K562 (cell line): ENCODE results near the gene LIN28A. TPM values are rescaled to one million over a fixed set of nuclear protein-coding genes. Genes with fewer than 3 reads are reported as not detected.

Source experiments
- CUX1 ChIP-seq: fragments of 200-800 bp; sonication (Bioruptor generic); IDR thresholded peaks from 2 replicates; pipeline ENCODE4 v1.6.1; 2016; ENCODE audit warnings: missing genetic modification characterization, missing compliant biosample characterization
- DMBX1 ChIP-seq: fragments of 250-450 bp; sonication (Bioruptor Pico); IDR thresholded peaks from 2 replicates; pipeline ENCODE4 v1.8.0; 2022; ENCODE audit warnings: inconsistent platforms, mild to moderate bottlenecking, moderate library complexity, borderline replicate concordance
- E2F8 ChIP-seq: fragments of 450-650 bp; IDR thresholded peaks from 2 replicates; pipeline ENCODE4 v1.7.1; 2018; ENCODE audit warnings: mild to moderate bottlenecking, low read depth; ENCODE audit not compliant: partially characterized antibody
- FOXA1 ChIP-seq: fragments of 450-650 bp; IDR thresholded peaks from 2 replicates; pipeline ENCODE4 v1.6.1; 2016; ENCODE audit warnings: mild to moderate bottlenecking, borderline replicate concordance
- HOXB6 ChIP-seq: fragments of 250-450 bp; sonication (Bioruptor Pico); IDR thresholded peaks from 2 replicates; pipeline ENCODE4 v1.5.1; 2022; ENCODE audit warnings: mild to moderate bottlenecking, borderline replicate concordance
- KAT7 ChIP-seq: sonication (generic); formaldehyde crosslinking; IDR thresholded peaks from 2 replicates; pipeline ENCODE4 v1.8.0; 2022; ENCODE audit warnings: missing genetic modification reagents, mild to moderate bottlenecking, borderline replicate concordance
- MTA2 ChIP-seq: fragments of 450-650 bp; IDR thresholded peaks from 2 replicates; pipeline ENCODE4 v1.6.1; 2016; ENCODE audit warnings: low read depth
- NRF1 ChIP-seq, 2 experiments: fragments of 450-650 bp; IDR thresholded peaks in 1 of 2; conservative IDR thresholded peaks in 1 of 2; 2 replicates each; pipeline ENCODE4 v1.6.1; 2014; ENCODE audit warnings: mild to moderate bottlenecking in 2 of 2
- NUFIP1 ChIP-seq: fragments of 450-650 bp; IDR thresholded peaks from 2 replicates; pipeline ENCODE4 v1.6.1; 2018; ENCODE audit not compliant: partially characterized antibody
- PKNOX1 ChIP-seq: fragments of 450-650 bp; IDR thresholded peaks from 2 replicates; pipeline ENCODE4 v1.6.1; 2016
- RBM22 ChIP-seq: fragments of 200-400 bp; formaldehyde crosslinking; IDR thresholded peaks from 2 replicates; pipeline ENCODE4 v1.6.1; 2018; ENCODE audit warnings: low read length, low read depth; ENCODE audit not compliant: poor library complexity, severe bottlenecking
- USF1 ChIP-seq: sonication (generic); formaldehyde crosslinking; IDR thresholded peaks from 2 replicates; pipeline ENCODE4 v1.9.0; 2022; ENCODE audit warnings: mild to moderate bottlenecking, missing genetic modification reagents
- ZNF140 ChIP-seq: fragments of 250-450 bp; sonication (Bioruptor Pico); IDR thresholded peaks from 2 replicates; pipeline ENCODE4 v1.8.0; 2021; ENCODE audit warnings: moderate library complexity, mild to moderate bottlenecking, inconsistent platforms
- ZNF277 ChIP-seq: fragments of 250-450 bp; sonication (Bioruptor Pico); IDR thresholded peaks from 2 replicates; pipeline ENCODE4 v1.8.0; 2022; ENCODE audit warnings: inconsistent platforms, mild to moderate bottlenecking, moderate library complexity, borderline replicate concordance
- ZNF589 ChIP-seq: fragments of 200-800 bp; sonication (Bioruptor generic); IDR thresholded peaks from 2 replicates; pipeline ENCODE4 v1.6.1; 2016; ENCODE audit warnings: low read depth, missing genetic modification characterization, missing compliant biosample characterization
- polyA plus RNA-seq, 8 experiments: library from polyadenylated mRNA; depleted of rRNA in 4 of 8; stranded (reverse) in 5 of 8; unstranded in 3 of 8; fragments of >200 nt; fragmentation: Nextera tagmentation in 2 of 8; fragmentation: Illumina TruSeq in 1 of 8; extraction: Ambion mirVana in 2 of 8; extraction: Trizol in 1 of 8; gene quantifications; 2 replicates each; pipeline versions ENCODE4 v1.2.1 to v1.2.3, GENCODE V29; 2011 to 2014; ENCODE audit warnings: inconsistent platforms in 1 of 8, missing spikeins in 1 of 8
- total RNA-seq, 7 experiments: library from RNA; depleted of rRNA in 6 of 7; stranded (reverse); fragments of >200 nt in 6 of 7; fragmentation: Illumina TruSeq in 2 of 7; extraction: Trizol in 2 of 7; gene quantifications; 2 replicates each; pipeline versions ENCODE4 v1.2.1 to v1.2.3, GENCODE V29; 2011 to 2021; ENCODE audit warnings: low replicate concordance in 1 of 7

Gene LIN28A
- total and polyA plus RNA-seq, 9 of the 15 experiments (the other 6 are each of a cell fraction or from before 2014, with no cell fraction given), result 0.80 to 5.4 (median 3.9) TPM

GRCh38 chr1:26408604-26409003 is 2.0 kb upstream of the LIN28A start (continued):
- TF ChIP-seq USF1 (CRISPR knock-in tag) (peak; percentile 78), FOXA1 (no peak), RBM22 (no peak), NRF1 (conservative IDR thresholded peaks at IDR 0.05 in 1 of 2, IDR thresholded peaks at IDR 0.05 in 1 of 2) (peak; percentile 30 to 54; a peak in 3 of 4 replicates), PKNOX1 (no peak), NUFIP1 (no peak), ZNF140 (CRISPR knock-in tag) (peak; percentile 74), ZNF277 (no peak), MTA2 (no peak), ZNF589 (CRISPR knock-in tag) (peak; percentile 98), E2F8 (peak; percentile 83), HOXB6 (CRISPR knock-in tag) (no peak), CUX1 (no peak; the same call in none of the 2 replicates), KAT7 (CRISPR knock-in tag) (peak; percentile 100; the same call in 1 of the 2 replicates), DMBX1 (CRISPR knock-in tag) (peak; percentile 98)
